ENCODE measurements around the gene SMAD5. TPM values are rescaled to one million over a fixed set of nuclear protein-coding genes. Genes with fewer than 3 reads are reported as not detected.

The SMAD5 gene
- total and polyA plus RNA-seq, 2 of the 4 experiments (the other 2 are of a cell fraction) = 37.4 to 101 TPM

DNA sequence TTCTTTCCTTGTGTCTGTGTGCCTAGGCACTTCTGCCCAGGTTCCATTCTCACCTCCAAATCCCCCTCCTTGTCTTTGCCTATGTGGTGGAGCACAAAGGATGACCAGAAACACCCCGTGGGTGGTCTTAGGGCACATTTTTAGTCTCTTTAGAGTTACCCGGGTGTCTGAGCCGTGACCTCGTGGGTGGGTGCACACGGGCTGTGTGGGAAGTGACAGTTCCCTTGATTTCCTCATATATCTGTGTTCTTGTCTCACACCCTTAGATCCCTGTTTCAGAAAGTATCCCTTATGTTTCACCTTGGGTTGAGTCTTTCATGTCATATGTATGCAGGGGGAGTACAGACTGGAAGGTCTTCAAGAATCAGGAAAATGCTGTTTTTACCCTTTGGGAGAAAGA is 73.7 kb downstream of the SMAD5 start:
- no TSS peak for BruUV-seq (replicated peaks)
- no peak overlapping the region for H3K56ac ChIP-seq (ENCODE audit: extremely low read depth, insufficient read depth, low read length)

More for the DNA sequence above, 73.7 kb downstream of the SMAD5 start:
- Histone ChIP-seq H3K4me1 (ENCODE audit: control insufficient read depth, insufficient read depth, low read length) (no peaks in the 10 kb centered on the region), H3K9ac (ENCODE audit: low read depth, low read length) (no peak overlapping the region), H3K9me1 (ENCODE audit: insufficient read depth, low read length) (no peaks in the 10 kb centered on the region), H3K9me3 (ENCODE audit: control insufficient read depth, insufficient read depth, low read length) (no peaks in the 10 kb centered on the region; the same call in 1 of the 2 replicates), H3K4me2 (ENCODE audit: low read depth, low read length) (no peak overlapping the region), H2BK15ac (ENCODE audit: low read depth, low read length) (no peak overlapping the region), H3K36me3 (ENCODE audit: control insufficient read depth, insufficient read depth, low read length) (no peaks in the 10 kb centered on the region), H3K4ac (ENCODE audit: low read depth, low read length) (no peak overlapping the region), H4K20me1 (ENCODE audit: insufficient read depth, low read length) (no peaks in the 10 kb centered on the region), H2AK5ac (ENCODE audit: low read depth, low read length) (no peak overlapping the region), H4K5ac (ENCODE audit: low read depth, low read length) (no peak overlapping the region), H3K27ac (ENCODE audit: insufficient read depth, low read length) (no peak overlapping the region), H2AFZ (replicated peaks; ENCODE audit: low read length, poor library complexity) (no peak overlapping the region), H2BK5ac (ENCODE audit: low read depth, low read length, poor library complexity, severe bottlenecking) (no peak overlapping the region), H3K79me1 (ENCODE audit: low read depth in 1 of 2, low read length in 2 of 2) (no peaks in the 10 kb centered on the region), H2AK9ac (replicated peaks; ENCODE audit: low read depth, low read length, poor library complexity) (no peak overlapping the region), H2BK20ac (ENCODE audit: low read depth, low read length) (no peak overlapping the region), H3K4me3 (ENCODE audit: insufficient read depth, low read depth, low read length) (no peak overlapping the region), H4K91ac (ENCODE audit: insufficient read depth, low read depth, low read length) (no peak overlapping the region), H3K27me3 (ENCODE audit: control insufficient read depth, insufficient read depth, low read length) (peaks cover 30% of the 10 kb centered on the region), H3K14ac (replicated peaks; ENCODE audit: low read depth, low read length) (no peak overlapping the region), H2BK120ac (ENCODE audit: low read depth, low read length) (no peak overlapping the region), H3K18ac (ENCODE audit: low read depth, low read length) (no peak overlapping the region), H4K8ac (ENCODE audit: low read depth in 2 of 2, low read length in 2 of 2) (no peak overlapping the region), H3K23ac (ENCODE audit: low read depth, low read length) (no peak overlapping the region)
- TF ChIP-seq MXI1 (IDR thresholded peaks at IDR 0.05; ENCODE audit: borderline replicate concordance, low read depth, low read length) (no peak), BHLHE40 (IDR thresholded peaks at IDR 0.05; ENCODE audit: low read depth, low read length) (no peak), CEBPB (IDR thresholded peaks at IDR 0.05; ENCODE audit: low read depth, low read length) (no peak), CHD1 (IDR thresholded peaks at IDR 0.05; ENCODE audit: low read depth, low read length) (no peak), MAZ (IDR thresholded peaks at IDR 0.05; ENCODE audit: borderline replicate concordance, low read depth, low read length) (no peak), SMC3 (IDR thresholded peaks at IDR 0.05; ENCODE audit: low read depth, low read length) (no peak), RAD21 (IDR thresholded peaks at IDR 0.05; ENCODE audit: low read length) (no peak), MAFK (IDR thresholded peaks at IDR 0.05; ENCODE audit: low read depth, low read length) (no peak), RFX5 (IDR thresholded peaks at IDR 0.05; ENCODE audit: low read depth, low read length) (no peak), POLR2A (IDR thresholded peaks at IDR 0.05; ENCODE audit: low read depth, low read length) (no peak), RCOR1 (IDR thresholded peaks at IDR 0.05; ENCODE audit: insufficient replicate concordance, low read length) (no peak), FOS (IDR thresholded peaks at IDR 0.05; ENCODE audit: low read depth, low read length) (no peak), NFE2L2 (IDR thresholded peaks at IDR 0.05; ENCODE audit: low read depth, low read length) (no peak)
- TF ChIP-seq, protein P1, sequence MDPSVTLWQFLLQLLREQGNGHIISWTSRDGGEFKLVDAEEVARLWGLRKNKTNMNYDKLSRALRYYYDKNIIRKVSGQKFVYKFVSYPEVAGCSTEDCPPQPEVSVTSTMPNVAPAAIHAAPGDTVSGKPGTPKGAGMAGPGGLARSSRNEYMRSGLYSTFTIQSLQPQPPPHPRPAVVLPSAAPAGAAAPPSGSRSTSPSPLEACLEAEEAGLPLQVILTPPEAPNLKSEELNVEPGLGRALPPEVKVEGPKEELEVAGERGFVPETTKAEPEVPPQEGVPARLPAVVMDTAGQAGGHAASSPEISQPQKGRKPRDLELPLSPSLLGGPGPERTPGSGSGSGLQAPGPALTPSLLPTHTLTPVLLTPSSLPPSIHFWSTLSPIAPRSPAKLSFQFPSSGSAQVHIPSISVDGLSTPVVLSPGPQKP (IDR thresholded peaks at IDR 0.05; ENCODE audit: borderline replicate concordance, low read depth, low read length) = no peak
- TF ChIP-seq, protein P2, sequence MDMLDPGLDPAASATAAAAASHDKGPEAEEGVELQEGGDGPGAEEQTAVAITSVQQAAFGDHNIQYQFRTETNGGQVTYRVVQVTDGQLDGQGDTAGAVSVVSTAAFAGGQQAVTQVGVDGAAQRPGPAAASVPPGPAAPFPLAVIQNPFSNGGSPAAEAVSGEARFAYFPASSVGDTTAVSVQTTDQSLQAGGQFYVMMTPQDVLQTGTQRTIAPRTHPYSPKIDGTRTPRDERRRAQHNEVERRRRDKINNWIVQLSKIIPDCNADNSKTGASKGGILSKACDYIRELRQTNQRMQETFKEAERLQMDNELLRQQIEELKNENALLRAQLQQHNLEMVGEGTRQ (IDR thresholded peaks at IDR 0.05; ENCODE audit: low read depth, low read length) = no peak
- TF ChIP-seq, protein P3, sequence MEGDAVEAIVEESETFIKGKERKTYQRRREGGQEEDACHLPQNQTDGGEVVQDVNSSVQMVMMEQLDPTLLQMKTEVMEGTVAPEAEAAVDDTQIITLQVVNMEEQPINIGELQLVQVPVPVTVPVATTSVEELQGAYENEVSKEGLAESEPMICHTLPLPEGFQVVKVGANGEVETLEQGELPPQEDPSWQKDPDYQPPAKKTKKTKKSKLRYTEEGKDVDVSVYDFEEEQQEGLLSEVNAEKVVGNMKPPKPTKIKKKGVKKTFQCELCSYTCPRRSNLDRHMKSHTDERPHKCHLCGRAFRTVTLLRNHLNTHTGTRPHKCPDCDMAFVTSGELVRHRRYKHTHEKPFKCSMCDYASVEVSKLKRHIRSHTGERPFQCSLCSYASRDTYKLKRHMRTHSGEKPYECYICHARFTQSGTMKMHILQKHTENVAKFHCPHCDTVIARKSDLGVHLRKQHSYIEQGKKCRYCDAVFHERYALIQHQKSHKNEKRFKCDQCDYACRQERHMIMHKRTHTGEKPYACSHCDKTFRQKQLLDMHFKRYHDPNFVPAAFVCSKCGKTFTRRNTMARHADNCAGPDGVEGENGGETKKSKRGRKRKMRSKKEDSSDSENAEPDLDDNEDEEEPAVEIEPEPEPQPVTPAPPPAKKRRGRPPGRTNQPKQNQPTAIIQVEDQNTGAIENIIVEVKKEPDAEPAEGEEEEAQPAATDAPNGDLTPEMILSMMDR (conservative IDR thresholded peaks at IDR 0.05; ENCODE audit: low read depth, low read length) = no peak
- CTCF ChIA-PET = no interaction called here
- ATAC-seq (ENCODE audit: low read depth) (no peak), DNase-seq (no peak)
- dilution Hi-C loops (cut with HindIII; ENCODE audit: low sequenced_read_pairs, unreplicated experiment) (no loop called here), in situ Hi-C loops (cut with MboI; ENCODE audit: low sequenced_read_pairs) (loop anchor here (25.0 kb wide), 1 partner anchor 644 kb away; no protein-coding TSS in a partner anchor), intact Hi-C loops (cut with micrococcal nuclease) (no loop called here)
- POLR2A ChIA-PET (ENCODE audit: unreplicated experiment) = no interaction called here
- no CpG with 5 or more reads among the region's 5 CpGs for WGBS, 2 experiments (ENCODE audit: extremely low coverage in 2 of 2, insufficient read length in 1 of 2)
